ENCODE results near the gene ASPSCR1.
A peak's percentile ranks its signal among the peaks of the same experiment; 100 is the strongest.

Gene ASPSCR1

DNA sequence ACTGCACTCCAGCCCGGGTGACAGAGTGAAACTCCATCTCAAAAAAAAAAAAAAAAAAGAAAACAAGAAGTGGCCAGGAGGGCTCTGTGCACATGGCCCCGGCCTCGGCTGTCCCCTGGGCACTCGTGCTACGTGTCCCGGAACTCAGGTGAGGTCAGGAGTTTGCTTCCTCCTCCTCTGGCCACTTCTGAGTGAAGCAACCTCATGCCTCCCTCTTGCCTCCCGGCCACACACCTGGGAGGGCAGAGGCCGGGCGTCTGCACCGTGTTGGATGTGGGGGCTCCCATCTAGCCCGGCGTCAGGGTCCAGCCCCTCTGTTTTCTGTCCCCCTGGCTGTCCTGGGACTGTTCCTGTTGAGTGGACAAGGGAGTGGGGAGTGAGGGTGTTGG, 22.2 kb downstream of the ASPSCR1 start:
- no peak for DNase-seq (ENCODE audit: low read depth in 2 of 2)

DNA sequence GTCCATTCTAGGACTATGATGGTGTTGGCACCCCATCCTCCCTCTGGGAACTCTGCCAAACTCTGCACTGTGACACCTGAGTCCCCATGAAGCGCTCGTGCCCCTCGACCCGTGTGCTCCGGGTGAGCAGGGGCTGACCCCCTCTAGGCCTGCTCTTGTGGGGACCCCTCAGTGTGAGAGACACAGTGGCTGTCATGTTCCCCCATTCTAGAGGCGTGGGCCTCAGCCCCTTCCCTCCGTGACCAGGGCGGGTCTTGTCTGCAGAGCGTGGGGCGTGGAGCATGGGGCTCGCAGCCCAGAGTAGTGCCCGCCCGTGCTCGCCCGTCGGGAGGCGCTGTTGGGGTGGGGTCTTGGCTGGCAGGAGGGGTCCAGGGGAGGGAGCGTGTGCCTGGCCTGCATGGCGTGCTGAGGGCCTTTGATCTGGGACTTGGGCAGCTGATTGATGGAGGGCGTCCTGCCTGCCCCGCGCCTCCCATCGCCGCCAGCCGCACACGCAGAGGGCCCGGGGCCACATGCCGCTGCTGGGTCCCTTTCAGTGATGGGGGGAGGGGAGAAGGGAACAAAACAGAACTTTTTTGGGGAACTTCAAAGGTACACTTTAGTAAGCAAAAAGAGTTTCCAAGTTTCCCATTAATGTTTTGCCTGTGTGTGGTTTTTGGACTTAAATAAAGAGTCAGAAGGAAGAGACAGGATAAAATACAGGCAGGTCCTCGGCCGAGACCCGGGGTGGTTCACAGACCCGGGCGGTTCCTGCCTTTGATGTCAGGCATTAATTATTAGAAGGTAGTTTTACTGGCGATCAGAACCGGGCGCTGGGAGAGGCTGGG, 22.8 kb downstream of the ASPSCR1 start:
- DNase-seq (ENCODE audit: low read depth in 2 of 2), result no peak

DNA sequence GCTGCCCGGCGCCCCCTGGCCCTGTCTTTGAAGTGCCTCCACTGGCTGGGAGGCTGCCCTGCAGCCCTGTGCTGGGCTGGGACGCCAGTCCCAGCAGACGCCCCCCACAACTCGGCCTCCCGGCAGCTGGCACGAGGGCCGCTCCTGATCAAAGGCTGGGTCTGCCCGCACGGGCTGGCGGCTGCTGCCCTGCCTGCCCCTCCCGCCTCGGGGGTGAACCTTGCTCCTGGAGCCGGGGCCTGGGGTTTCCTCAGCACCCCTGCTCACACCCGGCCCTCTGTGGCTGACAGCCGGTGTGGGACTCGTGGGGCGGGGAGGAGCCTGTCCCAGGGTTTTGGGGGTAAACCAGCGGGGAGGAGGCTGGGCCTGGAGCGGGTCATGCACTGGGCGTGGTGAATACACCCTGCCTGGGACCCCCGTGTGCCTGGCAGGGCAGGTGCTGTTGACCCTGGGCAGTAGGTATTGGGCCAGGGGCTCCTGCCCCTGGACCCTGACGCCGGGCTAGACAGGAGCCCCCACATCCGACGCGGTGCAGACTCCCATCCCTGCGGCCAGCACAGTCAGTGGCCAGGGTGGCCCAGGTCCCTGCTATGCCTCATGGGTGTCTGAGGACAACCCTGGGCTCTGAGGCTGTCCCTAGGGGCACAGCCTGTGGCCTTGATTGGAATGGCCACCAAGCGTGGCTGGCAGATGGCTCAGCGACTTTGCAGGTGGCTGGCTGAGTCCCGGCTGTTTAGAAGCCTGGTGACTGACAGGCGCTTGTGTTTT, 23.6 kb downstream of the ASPSCR1 start:
- DNase-seq (ENCODE audit: low read depth in 2 of 2), result no peak

DNA sequence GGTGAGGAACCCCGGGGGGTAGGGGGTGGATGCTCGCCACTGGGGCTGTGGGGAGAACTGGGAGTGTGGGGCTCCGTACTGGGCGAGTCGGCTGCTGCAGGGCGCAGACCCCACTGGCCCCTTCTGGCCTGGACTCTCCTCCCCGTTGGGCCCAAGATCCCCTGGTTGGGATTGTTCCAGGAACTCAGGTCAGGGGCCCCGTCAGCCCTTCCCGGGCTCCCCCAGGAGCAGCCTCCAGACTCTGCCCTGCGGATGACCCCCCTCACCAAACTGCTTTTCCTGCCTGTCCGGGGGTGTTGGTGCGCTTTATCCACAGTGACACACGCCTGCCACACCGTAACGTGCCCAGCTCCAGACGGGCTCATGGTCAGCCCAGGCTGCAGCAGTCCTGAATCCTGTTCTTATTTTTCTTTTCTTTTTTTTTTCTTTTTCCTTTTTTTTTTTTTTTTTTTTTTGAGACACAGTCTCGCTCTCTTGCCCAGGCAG, 24.2 kb downstream of the ASPSCR1 start:
- no peak for DNase-seq (ENCODE audit: low read depth in 2 of 2)

GRCh38 chr17:82003411-82004381, 26.3 kb downstream of the ASPSCR1 start:
- peak; percentile 89 for DNase-seq (ENCODE audit: low read depth in 2 of 2)

- DNase-seq (ENCODE audit: low read depth in 2 of 2), result no peak
Measured at GRCh38 chr17:82004517-82005455, 27.4 kb downstream of the ASPSCR1 start.

GRCh38 chr17:82005701-82006348, 28.4 kb downstream of the ASPSCR1 start:
- no peak for DNase-seq (ENCODE audit: low read depth in 2 of 2)

DNA sequence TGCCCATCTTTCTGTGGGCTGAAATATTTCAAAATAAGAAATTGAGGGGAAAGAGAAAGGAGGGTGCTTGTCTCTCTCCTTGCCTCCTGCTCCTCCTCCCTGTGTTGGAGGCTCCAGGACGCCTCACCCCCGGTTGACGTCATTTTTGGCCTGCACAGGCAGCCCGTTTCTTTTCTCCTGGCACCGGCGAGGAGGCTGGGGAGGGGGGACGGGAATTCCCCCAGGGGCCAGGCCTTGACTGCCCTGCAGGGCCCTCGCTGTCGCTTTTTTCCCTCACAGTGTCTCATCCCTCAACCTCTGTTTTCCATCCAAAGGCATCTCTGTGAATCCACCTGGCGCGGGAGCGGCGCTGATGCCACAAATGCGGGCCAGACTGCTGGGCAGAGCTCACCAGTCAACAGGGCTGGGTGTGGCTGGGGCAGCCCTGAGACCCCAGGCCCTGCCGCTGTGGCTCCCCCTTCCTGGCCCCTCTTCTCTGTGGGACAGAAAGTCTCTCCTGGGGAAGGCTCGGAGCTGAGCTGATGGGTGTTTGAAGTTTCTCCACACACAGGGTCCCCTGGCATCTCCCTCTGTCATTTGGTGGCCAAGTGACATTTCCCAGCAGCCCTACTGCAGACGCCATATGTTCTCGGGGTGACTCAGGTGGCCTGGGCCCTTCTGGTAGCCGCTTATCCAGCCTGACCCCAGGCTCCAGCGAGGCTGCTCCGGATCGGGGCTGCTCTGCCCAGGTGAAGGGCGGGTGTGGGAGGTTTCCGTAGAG, 29.2 kb downstream of the ASPSCR1 start:
- DNase-seq (ENCODE audit: low read depth in 2 of 2), result no peak

- DNase-seq (ENCODE audit: low read depth in 2 of 2), result no peak
Measured at GRCh38 chr17:82007228-82007494, 29.7 kb downstream of the ASPSCR1 start.

- DNase-seq (ENCODE audit: low read depth in 2 of 2), result no peak
Measured at GRCh38 chr17:82007495-82008257, 30.2 kb downstream of the ASPSCR1 start.

GRCh38 chr17:82008258-82008940, 31.0 kb downstream of the ASPSCR1 start:
- no peak for DNase-seq (ENCODE audit: low read depth in 2 of 2)

DNA sequence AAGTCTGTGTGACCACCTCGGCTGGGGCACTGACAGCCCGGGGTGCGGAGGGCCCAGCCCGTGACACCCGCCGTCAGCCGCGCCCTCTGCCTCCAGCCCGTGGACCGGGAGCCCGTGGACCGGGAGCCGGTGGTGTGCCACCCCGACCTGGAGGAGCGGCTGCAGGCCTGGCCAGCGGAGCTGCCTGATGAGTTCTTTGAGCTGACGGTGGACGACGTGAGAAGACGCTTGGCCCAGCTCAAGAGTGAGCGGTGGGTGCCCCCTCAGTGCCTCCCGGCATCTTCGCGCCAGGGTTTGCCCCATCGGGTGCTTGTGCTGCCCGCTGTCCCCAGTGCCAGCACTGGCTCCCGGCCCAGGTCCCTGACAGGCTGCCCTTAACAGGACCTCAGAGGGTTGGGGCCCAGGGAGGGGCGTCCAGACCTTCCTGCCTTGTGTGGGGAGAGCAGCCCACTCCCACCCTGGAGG, 31.5 kb downstream of the ASPSCR1 start:
- DNase-seq (ENCODE audit: low read depth in 2 of 2), result no peak

- DNase-seq (ENCODE audit: low read depth in 2 of 2), result no peak
Measured at GRCh38 chr17:82009413-82009812, 32.0 kb downstream of the ASPSCR1 start.

DNA sequence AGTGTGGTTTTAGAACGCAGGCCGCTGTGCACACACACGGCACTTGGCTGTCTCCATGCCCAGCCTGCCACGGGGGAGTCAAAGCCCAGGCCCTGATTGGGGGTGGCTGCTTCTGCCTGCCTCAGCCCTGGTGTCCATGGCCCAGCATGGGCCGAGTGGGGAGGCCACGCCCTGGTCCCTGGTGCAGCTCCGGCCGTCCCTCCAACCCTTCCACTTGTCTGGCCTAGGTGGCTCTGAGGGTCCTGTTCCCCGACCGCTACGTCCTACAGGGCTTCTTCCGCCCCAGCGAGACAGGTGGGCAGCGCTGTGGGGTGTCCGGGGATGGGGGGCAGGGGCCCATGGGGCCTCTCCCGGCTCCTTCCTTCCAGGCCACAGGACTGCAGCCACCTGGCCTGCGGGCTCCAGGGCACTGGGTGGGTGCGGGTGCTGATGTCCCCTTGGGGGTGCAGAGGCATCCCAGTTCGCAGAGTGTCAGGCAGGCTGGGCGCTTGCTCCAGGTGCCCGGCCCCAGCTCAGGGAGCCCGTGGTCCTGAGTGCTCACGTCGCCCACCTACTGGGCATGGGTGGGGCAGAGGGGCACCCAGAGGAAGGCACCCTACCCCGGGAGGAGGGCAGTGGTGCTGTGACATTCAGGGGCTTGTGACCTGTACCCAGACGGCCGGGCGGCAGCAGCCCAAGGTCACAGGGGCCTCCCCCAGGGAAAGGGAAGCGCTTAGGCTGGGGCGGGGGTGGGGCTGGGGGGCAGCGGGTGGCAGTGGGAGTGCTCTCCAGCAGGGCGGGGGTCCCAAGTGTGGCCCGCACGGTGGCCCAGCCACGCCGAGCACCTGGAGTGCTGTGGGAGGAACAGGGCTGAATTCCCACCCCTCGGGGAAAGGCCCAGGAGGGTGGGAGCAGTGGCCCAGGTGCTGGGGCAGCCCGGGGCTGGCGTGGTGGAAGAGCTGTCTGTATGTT, 33.4 kb downstream of the ASPSCR1 start:
- no peak for DNase-seq (ENCODE audit: low read depth in 2 of 2)

- no peak for DNase-seq (ENCODE audit: low read depth in 2 of 2)
Measured at GRCh38 chr17:82011617-82012187, 34.3 kb downstream of the ASPSCR1 start.

DNA sequence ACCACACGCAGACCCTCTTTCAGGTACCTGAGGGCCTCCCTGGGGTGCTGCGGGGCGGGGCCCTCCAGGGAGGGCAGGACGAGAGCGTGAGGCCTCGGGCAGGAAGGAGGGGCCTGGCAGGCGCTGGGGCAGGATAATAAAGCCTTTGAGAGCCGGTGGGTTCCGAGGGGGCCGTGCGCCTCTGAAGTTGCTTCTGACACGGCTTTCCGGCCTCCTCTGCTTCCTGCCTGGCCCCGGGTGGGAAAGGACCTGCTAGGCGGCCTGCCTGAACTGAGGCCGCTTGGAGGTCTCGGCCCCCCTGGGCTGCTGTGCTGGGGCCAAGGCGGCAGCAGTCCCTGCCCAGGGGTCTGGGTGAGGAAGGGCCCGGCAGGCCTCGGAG, 34.8 kb downstream of the ASPSCR1 start:
- DNase-seq (ENCODE audit: low read depth in 2 of 2), result no peak
